ENCODE data around the gene RFX8.

DNA sequence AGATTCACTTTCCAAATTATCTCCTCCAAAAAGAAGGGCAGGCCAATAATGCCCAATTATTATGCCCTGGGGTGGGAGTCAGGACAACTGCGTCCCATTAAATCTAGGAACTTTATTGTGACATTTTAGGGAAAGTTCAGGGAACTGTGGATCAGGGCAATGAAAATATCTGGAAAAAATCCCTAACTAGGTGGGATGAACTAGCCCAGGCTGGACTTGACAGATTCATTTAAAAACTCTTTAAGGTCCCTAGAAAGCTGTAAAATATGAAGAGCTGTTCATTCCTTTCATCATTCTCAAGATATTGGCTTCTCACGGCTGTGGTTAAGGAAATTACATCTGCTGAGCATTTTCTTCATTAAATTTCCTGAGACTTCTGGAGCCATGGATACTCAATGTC lies 95.8 kb downstream of the RFX8 start:
- TF ChIP-seq CTCF (IDR thresholded peaks at IDR 0.05) (no peak), EP300 (IDR thresholded peaks at IDR 0.05; ENCODE audit: borderline replicate concordance in 1 of 2, low read depth in 1 of 2, low read length in 1 of 2) (no peak)
- TF ChIP-seq, protein P1, sequence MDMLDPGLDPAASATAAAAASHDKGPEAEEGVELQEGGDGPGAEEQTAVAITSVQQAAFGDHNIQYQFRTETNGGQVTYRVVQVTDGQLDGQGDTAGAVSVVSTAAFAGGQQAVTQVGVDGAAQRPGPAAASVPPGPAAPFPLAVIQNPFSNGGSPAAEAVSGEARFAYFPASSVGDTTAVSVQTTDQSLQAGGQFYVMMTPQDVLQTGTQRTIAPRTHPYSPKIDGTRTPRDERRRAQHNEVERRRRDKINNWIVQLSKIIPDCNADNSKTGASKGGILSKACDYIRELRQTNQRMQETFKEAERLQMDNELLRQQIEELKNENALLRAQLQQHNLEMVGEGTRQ (IDR thresholded peaks at IDR 0.05; ENCODE audit: borderline replicate concordance, low read depth, low read length) = no peak

Data from SK-N-SH (cell line).